Smooth muscle cell (in vitro differentiated cells): ENCODE measurements around the gene GPR135. TPM values are rescaled to one million over a fixed set of nuclear protein-coding genes. Genes with fewer than 3 reads are reported as not detected.

Experiments used
- DNase-seq: peaks from one replicate; lab custom pipeline; 2025; ENCODE audit not compliant: unreplicated experiment; lab: John Stamatoyannopoulos, UW
- H2AFZ ChIP-seq: fragments of 200-600 bp; sonication (generic); 2 replicates; pipeline ENCODE4 v1.6.0; 2016; ENCODE audit warnings: antibody characterized with exemption, low read depth, mild to moderate bottlenecking
- H3F3A ChIP-seq: fragments of 200-600 bp; sonication (generic); 2 replicates; pipeline ENCODE4 v1.6.0; 2017; ENCODE audit warnings: antibody characterized with exemption, low read depth
- H3K27ac ChIP-seq: fragments of 200-600 bp; sonication (generic); 2 replicates; pipeline ENCODE4 v1.5.1; 2016; ENCODE audit warnings: low read depth, mild to moderate bottlenecking
- H3K27me3 ChIP-seq: fragments of 200-600 bp; sonication (generic); 2 replicates; pipeline ENCODE4 v1.6.1; 2016; ENCODE audit warnings: low read depth, mild to moderate bottlenecking
- H3K36me3 ChIP-seq: fragments of 200-600 bp; sonication (generic); 2 replicates; pipeline ENCODE4 v1.5.1; 2016; ENCODE audit warnings: low read depth
- H3K4me1 ChIP-seq: fragments of 200-600 bp; sonication (generic); 2 replicates; pipeline ENCODE4 v1.5.1; 2016; ENCODE audit warnings: low read depth
- H3K4me2 ChIP-seq: fragments of 200-600 bp; sonication (generic); 2 replicates; pipeline ENCODE4 v1.6.0; 2016; ENCODE audit warnings: mild to moderate bottlenecking
- H3K4me3 ChIP-seq: fragments of 200-600 bp; sonication (generic); 2 replicates; pipeline ENCODE4 v1.5.1; 2016; ENCODE audit warnings: mild to moderate bottlenecking
- H3K79me2 ChIP-seq: fragments of 200-600 bp; sonication (generic); 2 replicates; pipeline ENCODE4 v1.6.0; 2016; ENCODE audit warnings: low read depth, mild to moderate bottlenecking
- H3K9ac ChIP-seq: fragments of 200-600 bp; sonication (generic); 2 replicates; pipeline ENCODE4 v1.6.0; 2016; ENCODE audit warnings: low read depth
- H3K9me3 ChIP-seq: fragments of 200-600 bp; sonication (generic); replicated peaks from 2 replicates; pipeline ENCODE4 v1.5.1; 2016; ENCODE audit warnings: low read depth
- H4K20me1 ChIP-seq: fragments of 200-600 bp; sonication (generic); 2 replicates; pipeline ENCODE4 v1.6.0; 2016; ENCODE audit warnings: low read depth
- CTCF ChIP-seq: fragments of 200-600 bp; sonication (generic); IDR thresholded peaks from 2 replicates; pipeline ENCODE4 v1.5.1; 2017; ENCODE audit warnings: borderline replicate concordance, mild to moderate bottlenecking, antibody characterized with exemption; ENCODE audit not compliant: insufficient read depth, poor library complexity, severe bottlenecking
- WGBS: methylation state at CpG from one replicate; pipeline ENCODE4 v1.1.7; 2016; ENCODE audit warnings: low lambda C conversion rate; 5-methylcytosine and 5-hydroxymethylcytosine counted together
- polyA plus RNA-seq: library from polyadenylated mRNA; unstranded; fragments of >200 nt; fragmentation: Nextera tagmentation; extraction: Ambion mirVana; gene quantifications from 2 replicates; pipeline ENCODE4 v1.2.1, GENCODE V29; 2016
- total RNA-seq: library from RNA; depleted of rRNA; stranded (reverse); fragments of >200 nt; gene quantifications from 2 replicates; pipeline ENCODE4 v1.2.3, GENCODE V29; 2014

The GPR135 gene, protein sequence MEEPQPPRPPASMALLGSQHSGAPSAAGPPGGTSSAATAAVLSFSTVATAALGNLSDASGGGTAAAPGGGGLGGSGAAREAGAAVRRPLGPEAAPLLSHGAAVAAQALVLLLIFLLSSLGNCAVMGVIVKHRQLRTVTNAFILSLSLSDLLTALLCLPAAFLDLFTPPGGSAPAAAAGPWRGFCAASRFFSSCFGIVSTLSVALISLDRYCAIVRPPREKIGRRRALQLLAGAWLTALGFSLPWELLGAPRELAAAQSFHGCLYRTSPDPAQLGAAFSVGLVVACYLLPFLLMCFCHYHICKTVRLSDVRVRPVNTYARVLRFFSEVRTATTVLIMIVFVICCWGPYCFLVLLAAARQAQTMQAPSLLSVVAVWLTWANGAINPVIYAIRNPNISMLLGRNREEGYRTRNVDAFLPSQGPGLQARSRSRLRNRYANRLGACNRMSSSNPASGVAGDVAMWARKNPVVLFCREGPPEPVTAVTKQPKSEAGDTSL
- total RNA-seq, result 2.1 and 3.1 TPM in 2 replicates
- 0.40 and 1.1 TPM in 2 replicates for polyA plus RNA-seq

DNA sequence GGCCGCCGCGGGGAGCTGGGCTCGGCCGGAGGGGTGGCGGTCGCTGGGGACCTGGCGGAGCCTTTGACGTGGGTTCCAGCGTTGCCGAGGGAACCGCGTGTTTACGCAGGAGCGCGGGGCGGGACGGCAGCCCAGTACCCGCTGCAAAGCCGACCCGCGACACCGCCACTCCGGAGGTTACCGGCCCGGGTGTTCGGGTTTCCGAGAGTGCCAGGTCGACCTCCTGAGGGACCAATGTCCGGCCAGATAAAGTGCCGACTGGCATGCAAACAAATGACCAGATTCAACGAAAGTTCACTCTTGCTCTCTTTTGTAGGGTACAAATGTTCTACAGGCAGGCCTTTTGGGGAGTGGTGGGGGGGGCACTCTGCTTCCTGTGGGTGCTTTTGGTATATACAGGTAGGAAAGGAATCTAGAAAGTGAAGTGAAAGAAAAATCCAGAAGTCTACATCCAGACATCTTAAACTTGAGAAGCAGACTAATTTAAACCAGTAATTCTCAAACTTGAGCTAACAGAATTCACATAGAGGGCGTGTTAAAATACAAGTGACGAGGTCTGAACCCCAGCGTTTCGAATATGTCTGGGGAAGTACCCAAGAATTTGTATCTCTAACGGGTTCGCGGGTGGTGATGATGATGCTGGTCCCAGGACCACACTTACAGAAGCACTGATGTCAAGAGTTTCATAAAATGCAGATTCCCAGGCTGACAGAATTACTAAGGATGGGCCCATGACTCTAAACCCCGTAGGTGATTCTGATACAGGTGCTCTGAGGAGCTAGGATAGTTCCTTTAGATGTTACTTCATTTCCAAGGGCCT lies at the start of gene GPR135:
TSS of gene GPR135 (minus strand) at position 65 of the 820 bp plus-strand sequence. CDS start 154 bp downstream, outside the sequence.
- H4K20me1 ChIP-seq, result peaks cover 25% of the 10 kb centered on the region
- H3K9me3 ChIP-seq, result no peaks in the 10 kb centered on the region
- peaks cover 5% of the 10 kb centered on the region for H3K4me1 ChIP-seq
- H3F3A ChIP-seq, result peaks cover 11% of the 10 kb centered on the region
- H3K36me3 ChIP-seq, result no peaks in the 10 kb centered on the region
- peak within 1 kb of the TSS; percentile 57 for H2AFZ ChIP-seq
- TF ChIP-seq CTCF, result no peak
- 27% methylated on average over 35 of the region's 40 CpGs for WGBS
- H3K27ac ChIP-seq, result peak within 1 kb of the TSS; percentile 41
- peak within 1 kb of the TSS; percentile 66 for H3K4me3 ChIP-seq
- peak within 1 kb of the TSS; percentile 96 for H3K4me2 ChIP-seq
- H3K9ac ChIP-seq, result no peak within 1 kb of the TSS
- H3K27me3 ChIP-seq, result no peaks in the 10 kb centered on the region
- DNase-seq, result no peak
- H3K79me2 ChIP-seq, result no peaks in the 10 kb centered on the region

DNA sequence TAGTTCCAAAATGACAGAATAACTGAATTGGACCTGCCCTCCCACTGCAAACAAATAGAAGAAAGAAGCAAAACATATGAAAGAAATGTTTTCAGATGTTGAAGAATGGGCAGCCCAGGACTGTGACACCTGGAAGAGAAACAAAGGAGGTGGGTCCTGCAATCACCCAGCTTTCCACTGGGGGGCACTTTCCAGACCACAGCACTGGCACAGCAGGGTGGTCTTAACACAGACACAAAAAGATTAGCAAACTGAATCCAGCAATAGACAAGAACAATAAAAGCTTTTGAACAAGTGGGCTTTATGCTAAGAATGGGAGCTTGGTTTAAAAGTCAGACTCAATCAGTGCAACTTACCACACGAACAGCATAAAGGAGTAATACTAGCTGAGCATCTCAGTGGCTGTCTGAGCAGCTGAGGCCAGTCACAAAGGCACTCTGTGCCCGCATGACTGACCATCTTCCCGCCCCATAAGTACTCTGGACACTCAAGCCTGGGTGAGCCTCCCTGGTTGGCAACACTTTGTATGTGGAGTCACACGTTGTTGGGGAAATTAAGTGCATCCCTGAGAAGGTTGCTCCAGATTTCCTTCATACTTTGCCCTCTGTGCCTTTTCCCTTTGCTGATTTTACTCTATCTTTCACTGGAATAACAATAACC lies 46.9 kb upstream of the GPR135 start:
- H3K27ac ChIP-seq, result no peak overlapping the region
- H3K9ac ChIP-seq, result no peak overlapping the region
- TF ChIP-seq CTCF, result peak; percentile 44
- no peak overlapping the region for H2AFZ ChIP-seq
- 84% methylated on average over 4 of the region's 4 CpGs for WGBS
- H3K9me3 ChIP-seq, result no peaks in the 10 kb centered on the region
- H4K20me1 ChIP-seq, result no peaks in the 10 kb centered on the region
- no peak overlapping the region for H3K4me2 ChIP-seq
- DNase-seq, result no peak
- peaks cover 13% of the 10 kb centered on the region for H3F3A ChIP-seq
- H3K79me2 ChIP-seq, result no peaks in the 10 kb centered on the region
- no peaks in the 10 kb centered on the region for H3K36me3 ChIP-seq
- peaks cover 7% of the 10 kb centered on the region for H3K4me1 ChIP-seq
- no peaks in the 10 kb centered on the region for H3K27me3 ChIP-seq
- no peak overlapping the region for H3K4me3 ChIP-seq

DNA sequence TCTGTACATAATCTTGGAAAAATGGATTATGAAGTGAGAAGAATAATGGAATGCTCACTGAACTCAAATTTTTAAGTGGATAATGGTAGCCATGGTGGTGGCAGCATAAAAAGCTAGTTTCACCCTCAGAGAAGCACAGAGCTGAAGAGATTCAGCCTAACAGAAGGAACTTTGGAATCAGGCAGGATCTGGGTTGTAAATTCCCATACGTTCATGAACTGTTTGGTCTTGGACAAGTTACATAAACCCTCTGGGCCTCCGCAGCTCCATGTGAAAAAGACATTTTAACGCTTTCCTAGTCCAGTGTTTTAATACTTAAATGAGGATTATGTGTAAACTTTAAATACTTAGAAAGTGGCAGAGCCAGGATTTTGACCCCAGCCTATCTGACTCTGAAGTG lies 45.8 kb upstream of the GPR135 start:
- Histone ChIP-seq H3K4me1 (peaks cover 7% of the 10 kb centered on the region), H3K36me3 (no peaks in the 10 kb centered on the region), H3K4me3 (no peak overlapping the region), H3K4me2 (no peak overlapping the region), H4K20me1 (no peaks in the 10 kb centered on the region), H3K79me2 (no peaks in the 10 kb centered on the region), H3K9ac (no peak overlapping the region), H2AFZ (no peak overlapping the region), H3K27me3 (no peaks in the 10 kb centered on the region), H3K9me3 (no peaks in the 10 kb centered on the region), H3F3A (peaks cover 13% of the 10 kb centered on the region), H3K27ac (no peak overlapping the region)
- DNase-seq, result no peak
- no peak for TF ChIP-seq CTCF
- 29% methylated on average over 3 of the region's 3 CpGs for WGBS
